H1 (cell line): ENCODE data around the gene TBC1D32.

Experiments used
- BRCA1 ChIP-seq: IDR thresholded peaks from 2 replicates; pipeline ENCODE4 v1.6.1; 2012; ENCODE audit warnings: low read depth, low read length, improper control_type of control experiment
- HDAC2 ChIP-seq, 2 experiments: fragments of 300-600 bp in 1 of 2; sonication (generic) in 1 of 2; IDR thresholded peaks; 2 replicates each; pipeline ENCODE4 v1.6.1; 2011 to 2012; ENCODE audit warnings: low read depth in 2 of 2, low read length in 2 of 2, mild to moderate bottlenecking in 2 of 2, moderate library complexity in 2 of 2, borderline replicate concordance in 1 of 2, inconsistent platforms in 1 of 2
- POLR2A ChIP-seq, 2 experiments: IDR thresholded peaks; 1 replicate in 1 of 2; 2 replicates in 1 of 2; pipeline ENCODE4 v1.6.1; 2011; ENCODE audit warnings: low read depth in 2 of 2, low read length in 2 of 2, mild to moderate bottlenecking in 2 of 2; ENCODE audit errors: control extremely low read depth in 1 of 2
- RFX5 ChIP-seq: IDR thresholded peaks from 2 replicates; pipeline ENCODE4 v1.6.1; 2011; ENCODE audit warnings: low read depth, low read length, improper control_type of control experiment, borderline replicate concordance
- TCF12 ChIP-seq: IDR thresholded peaks from 2 replicates; pipeline ENCODE4 v1.6.1; 2011; ENCODE audit warnings: low read depth, mild to moderate bottlenecking, low read length
- ZNF274 ChIP-seq: IDR thresholded peaks from 2 replicates; pipeline ENCODE4 v1.7.0; 2012; ENCODE audit warnings: low read length, borderline replicate concordance; ENCODE audit errors: extremely low read depth
- TF ChIP-seq, protein P1 (sequence below), 3 experiments: IDR thresholded peaks; 1 replicate in 2 of 3; 2 replicates in 1 of 3; pipeline versions ENCODE4 v1.5.1 to v1.6.1; 2011; ENCODE audit warnings: low read length in 3 of 3, mild to moderate bottlenecking in 3 of 3, inconsistent platforms in 2 of 3, low read depth in 1 of 3, moderate library complexity in 1 of 3; ENCODE audit not compliant: insufficient read depth in 1 of 3; ENCODE audit errors: control extremely low read depth in 1 of 3

DNA sequence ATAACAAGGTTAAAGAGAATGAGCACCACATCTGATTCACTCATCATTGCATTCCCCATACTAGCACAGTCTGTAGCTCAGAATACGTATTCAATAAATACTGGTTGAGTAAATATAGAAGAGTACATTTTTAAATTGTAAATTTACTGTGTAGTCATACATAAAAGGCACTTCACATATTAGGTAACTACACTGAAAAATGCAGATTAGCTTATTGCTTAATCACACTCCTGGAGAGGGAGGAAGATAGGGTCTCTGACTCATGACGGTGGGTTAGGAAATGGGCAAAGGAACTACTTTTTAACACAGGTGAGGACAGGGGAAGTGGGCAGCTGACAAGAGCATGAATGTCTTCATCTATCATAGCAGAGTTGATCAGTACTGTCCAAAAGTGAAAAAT is 133.2 kb downstream of the TBC1D32 start:
- TF ChIP-seq HDAC2 (IDR thresholded peaks at IDR 0.05; ENCODE audit: borderline replicate concordance in 1 of 2, low read depth in 2 of 2, low read length in 2 of 2) (no peak), ZNF274 (no peak), TCF12 (no peak), BRCA1 (no peak), RFX5 (no peak), POLR2A (IDR thresholded peaks at IDR 0.05; ENCODE audit: control extremely low read depth in 1 of 2, low read depth in 2 of 2, low read length in 2 of 2) (no peak)
- TF ChIP-seq, protein P1, sequence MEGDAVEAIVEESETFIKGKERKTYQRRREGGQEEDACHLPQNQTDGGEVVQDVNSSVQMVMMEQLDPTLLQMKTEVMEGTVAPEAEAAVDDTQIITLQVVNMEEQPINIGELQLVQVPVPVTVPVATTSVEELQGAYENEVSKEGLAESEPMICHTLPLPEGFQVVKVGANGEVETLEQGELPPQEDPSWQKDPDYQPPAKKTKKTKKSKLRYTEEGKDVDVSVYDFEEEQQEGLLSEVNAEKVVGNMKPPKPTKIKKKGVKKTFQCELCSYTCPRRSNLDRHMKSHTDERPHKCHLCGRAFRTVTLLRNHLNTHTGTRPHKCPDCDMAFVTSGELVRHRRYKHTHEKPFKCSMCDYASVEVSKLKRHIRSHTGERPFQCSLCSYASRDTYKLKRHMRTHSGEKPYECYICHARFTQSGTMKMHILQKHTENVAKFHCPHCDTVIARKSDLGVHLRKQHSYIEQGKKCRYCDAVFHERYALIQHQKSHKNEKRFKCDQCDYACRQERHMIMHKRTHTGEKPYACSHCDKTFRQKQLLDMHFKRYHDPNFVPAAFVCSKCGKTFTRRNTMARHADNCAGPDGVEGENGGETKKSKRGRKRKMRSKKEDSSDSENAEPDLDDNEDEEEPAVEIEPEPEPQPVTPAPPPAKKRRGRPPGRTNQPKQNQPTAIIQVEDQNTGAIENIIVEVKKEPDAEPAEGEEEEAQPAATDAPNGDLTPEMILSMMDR (IDR thresholded peaks at IDR 0.05; ENCODE audit: control extremely low read depth in 1 of 3, insufficient read depth in 1 of 3, low read depth in 1 of 3, low read length in 3 of 3) = no peak
